MM.1S (cell line): ENCODE data around the gene NPTX1.

Experiments used
- DNase-seq: peaks from one replicate; pipeline ENCODE4 v3.0.0-alpha.2; 2015
- H2AFZ ChIP-seq: fragments of 300-600 bp; sonication (generic); 2 replicates; pipeline ENCODE4 v1.6.0; 2016; ENCODE audit warnings: antibody characterized with exemption, low read length
- H3F3A ChIP-seq: fragments of 300-600 bp; sonication (generic); 2 replicates; pipeline ENCODE4 v1.6.1; 2016; ENCODE audit warnings: mild to moderate bottlenecking, antibody characterized with exemption, low read length, moderate library complexity, mixed read lengths; ENCODE audit not compliant: insufficient read depth
- H3K27ac ChIP-seq: fragments of 300-600 bp; sonication (generic); 2 replicates; pipeline ENCODE4 v1.5.1; 2016; ENCODE audit warnings: mild to moderate bottlenecking, low read length
- H3K27me3 ChIP-seq: fragments of 300-600 bp; sonication (generic); replicated peaks from 2 replicates; pipeline ENCODE4 v1.6.0; 2016; ENCODE audit warnings: low read length; ENCODE audit not compliant: insufficient read depth
- H3K36me3 ChIP-seq: fragments of 300-600 bp; sonication (generic); replicated peaks from 2 replicates; pipeline ENCODE4 v1.6.1; 2016; ENCODE audit warnings: mild to moderate bottlenecking, low read length, mixed read lengths; ENCODE audit not compliant: insufficient read depth
- H3K4me1 ChIP-seq: fragments of 300-600 bp; sonication (generic); 2 replicates; pipeline ENCODE4 v1.6.1; 2016; ENCODE audit warnings: low read length, mixed read lengths
- H3K4me2 ChIP-seq: fragments of 300-600 bp; sonication (generic); 2 replicates; pipeline ENCODE4 v1.6.0; 2016; ENCODE audit warnings: low read depth, low read length
- H3K4me3 ChIP-seq: fragments of 300-600 bp; sonication (generic); 2 replicates; pipeline ENCODE4 v1.5.1; 2016; ENCODE audit warnings: low read length, mixed read lengths
- H3K79me2 ChIP-seq: fragments of 300-600 bp; sonication (generic); 2 replicates; pipeline ENCODE4 v1.6.1; 2016; ENCODE audit warnings: mixed run types, low read length, mixed read lengths
- H3K9ac ChIP-seq: fragments of 300-600 bp; sonication (generic); 2 replicates; pipeline ENCODE4 v1.6.1; 2016; ENCODE audit warnings: low read length, mixed read lengths
- H3K9me2 ChIP-seq: fragments of 300-600 bp; sonication (generic); replicated peaks from 2 replicates; pipeline ENCODE4 v1.6.1; 2016; ENCODE audit warnings: mild to moderate bottlenecking, low read length, mixed read lengths; ENCODE audit not compliant: insufficient read depth
- H3K9me3 ChIP-seq: fragments of 300-600 bp; sonication (generic); replicated peaks from 2 replicates; pipeline ENCODE4 v1.6.1; 2016; ENCODE audit warnings: mild to moderate bottlenecking, low read length, mixed read lengths; ENCODE audit not compliant: insufficient read depth
- H4K20me1 ChIP-seq: fragments of 300-600 bp; sonication (generic); 2 replicates; pipeline ENCODE4 v1.6.1; 2016; ENCODE audit warnings: mild to moderate bottlenecking, low read length, moderate library complexity, mixed read lengths; ENCODE audit not compliant: insufficient read depth
- EZH2 ChIP-seq: fragments of 300-600 bp; sonication (generic); optimal IDR thresholded peaks from 2 replicates; pipeline ENCODE3; 2017; ENCODE audit warnings: low read depth, mild to moderate bottlenecking, antibody characterized with exemption, low read length, mixed read lengths
- EZH2phosphoT487 ChIP-seq: fragments of 300-600 bp; sonication (generic); IDR thresholded peaks from 2 replicates; pipeline ENCODE4 v1.6.1; 2018; ENCODE audit warnings: antibody characterized with exemption, low read length
- TF ChIP-seq, protein P1 (sequence below): fragments of 300-600 bp; sonication (generic); IDR thresholded peaks from 2 replicates; pipeline ENCODE4 v1.5.1; 2016; ENCODE audit warnings: antibody characterized with exemption, low read length, mixed read lengths

The NPTX1 gene

DNA sequence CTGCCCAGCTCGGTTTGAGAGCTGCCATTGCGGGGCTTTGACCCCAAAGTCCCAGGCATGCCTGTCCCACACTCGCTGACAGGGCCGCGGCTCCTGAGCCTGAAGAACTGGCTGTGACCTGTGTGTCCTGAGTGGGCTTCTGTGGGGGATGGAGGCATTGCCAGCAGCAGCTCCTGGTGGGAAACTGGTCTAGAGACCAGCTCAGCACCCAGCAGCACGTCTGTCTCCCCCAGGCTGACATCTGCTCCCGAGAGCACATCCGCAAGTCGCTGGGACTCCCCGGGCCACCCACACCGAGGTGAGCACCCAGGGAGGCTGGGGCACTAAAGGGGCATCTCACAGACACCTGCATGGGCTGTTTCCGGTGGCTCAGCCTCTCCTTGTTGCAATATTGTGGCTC is 48.0 kb downstream of the NPTX1 start:
- Histone ChIP-seq H3K79me2 (no peaks in the 10 kb centered on the region), H3K4me2 (no peak overlapping the region), H3K9ac (no peak overlapping the region), H3K36me3 (no peaks in the 10 kb centered on the region), H3K4me3 (no peak overlapping the region), H3K9me2 (no peaks in the 10 kb centered on the region), H3K27me3 (peaks cover 80% of the 10 kb centered on the region), H4K20me1 (no peaks in the 10 kb centered on the region), H3K9me3 (no peaks in the 10 kb centered on the region), H3K27ac (no peak overlapping the region), H3K4me1 (no peaks in the 10 kb centered on the region), H2AFZ (no peak overlapping the region), H3F3A (no peaks in the 10 kb centered on the region)
- DNase-seq, result no peak
- no peak for TF ChIP-seq EZH2
- no peak for TF ChIP-seq EZH2phosphoT487
- TF ChIP-seq, protein P1, sequence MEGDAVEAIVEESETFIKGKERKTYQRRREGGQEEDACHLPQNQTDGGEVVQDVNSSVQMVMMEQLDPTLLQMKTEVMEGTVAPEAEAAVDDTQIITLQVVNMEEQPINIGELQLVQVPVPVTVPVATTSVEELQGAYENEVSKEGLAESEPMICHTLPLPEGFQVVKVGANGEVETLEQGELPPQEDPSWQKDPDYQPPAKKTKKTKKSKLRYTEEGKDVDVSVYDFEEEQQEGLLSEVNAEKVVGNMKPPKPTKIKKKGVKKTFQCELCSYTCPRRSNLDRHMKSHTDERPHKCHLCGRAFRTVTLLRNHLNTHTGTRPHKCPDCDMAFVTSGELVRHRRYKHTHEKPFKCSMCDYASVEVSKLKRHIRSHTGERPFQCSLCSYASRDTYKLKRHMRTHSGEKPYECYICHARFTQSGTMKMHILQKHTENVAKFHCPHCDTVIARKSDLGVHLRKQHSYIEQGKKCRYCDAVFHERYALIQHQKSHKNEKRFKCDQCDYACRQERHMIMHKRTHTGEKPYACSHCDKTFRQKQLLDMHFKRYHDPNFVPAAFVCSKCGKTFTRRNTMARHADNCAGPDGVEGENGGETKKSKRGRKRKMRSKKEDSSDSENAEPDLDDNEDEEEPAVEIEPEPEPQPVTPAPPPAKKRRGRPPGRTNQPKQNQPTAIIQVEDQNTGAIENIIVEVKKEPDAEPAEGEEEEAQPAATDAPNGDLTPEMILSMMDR, result no peak

DNA sequence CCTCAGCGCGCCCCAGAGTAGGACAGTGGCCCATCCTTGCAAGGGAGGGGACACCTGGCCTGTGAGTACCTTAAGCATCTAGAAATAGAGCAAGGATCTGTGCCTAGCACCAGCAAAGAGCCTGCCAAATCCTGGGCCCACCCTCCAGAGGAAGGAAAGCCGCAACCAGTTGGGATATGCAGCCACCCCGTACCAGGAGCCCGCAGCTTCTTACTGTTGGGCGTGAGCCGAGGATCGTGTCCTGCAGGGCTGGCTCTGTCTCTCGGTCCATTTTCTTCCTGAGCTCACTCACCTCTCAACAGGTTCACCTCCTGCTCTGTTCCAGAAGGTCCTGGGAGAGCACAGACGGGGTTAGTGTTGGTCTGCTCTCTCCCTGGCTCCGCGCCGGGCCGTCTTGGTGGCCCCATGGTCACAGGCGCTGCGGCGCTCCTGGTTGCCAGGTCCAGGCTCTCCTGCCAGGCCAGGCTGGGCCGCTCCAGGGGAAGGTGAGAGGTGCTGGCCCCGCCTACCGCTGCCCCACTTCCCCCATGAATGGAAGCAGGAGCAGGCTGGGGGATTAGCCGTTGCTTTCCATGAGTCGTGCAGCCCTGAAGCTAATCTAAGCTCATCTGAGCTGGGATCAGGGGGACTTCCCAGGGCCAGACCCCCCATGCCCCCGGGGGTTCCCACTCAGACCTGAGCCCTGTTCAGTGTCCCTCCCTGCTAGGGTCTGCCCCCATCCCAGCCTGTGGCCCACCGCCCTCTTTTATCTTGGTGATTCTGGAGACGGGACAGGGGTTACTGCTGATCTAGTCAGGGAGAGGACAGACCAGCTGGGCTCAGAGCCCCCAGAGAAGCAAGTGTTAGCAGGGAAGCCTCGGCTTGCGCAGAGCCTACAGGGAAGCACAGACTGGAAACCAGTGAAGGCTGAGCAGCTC is 48.8 kb downstream of the NPTX1 start:
- H3K9me2 ChIP-seq, result no peaks in the 10 kb centered on the region
- H3K27ac ChIP-seq, result no peak overlapping the region
- H4K20me1 ChIP-seq, result no peaks in the 10 kb centered on the region
- no peaks in the 10 kb centered on the region for H3K4me1 ChIP-seq
- no peak overlapping the region for H2AFZ ChIP-seq
- H3K4me2 ChIP-seq, result peak overlapping the region; percentile 10; the same call in 1 of the 2 replicates
- H3K36me3 ChIP-seq, result no peaks in the 10 kb centered on the region
- no peaks in the 10 kb centered on the region for H3K9me3 ChIP-seq
- H3F3A ChIP-seq, result no peaks in the 10 kb centered on the region
- no peak for TF ChIP-seq EZH2phosphoT487
- no peak for TF ChIP-seq EZH2
- TF ChIP-seq, protein P1, result no peak
- no peaks in the 10 kb centered on the region for H3K79me2 ChIP-seq
- DNase-seq, result no peak
- H3K4me3 ChIP-seq, result no peak overlapping the region
- no peak overlapping the region for H3K9ac ChIP-seq
- peaks cover 73% of the 10 kb centered on the region for H3K27me3 ChIP-seq

- TF ChIP-seq EZH2phosphoT487, result no peak
- TF ChIP-seq, protein P1, result peak; percentile 93
- H4K20me1 ChIP-seq, result no peaks in the 10 kb centered on the region
- H3K36me3 ChIP-seq, result no peaks in the 10 kb centered on the region
- H3K27me3 ChIP-seq, result peaks cover 66% of the 10 kb centered on the region
- no peaks in the 10 kb centered on the region for H3K4me1 ChIP-seq
- peak overlapping the region; percentile 32; the same call in 1 of the 2 replicates for H2AFZ ChIP-seq
- no peaks in the 10 kb centered on the region for H3F3A ChIP-seq
- H3K79me2 ChIP-seq, result no peaks in the 10 kb centered on the region
- H3K4me2 ChIP-seq, result peak overlapping the region; percentile 10; the same call in 1 of the 2 replicates
- DNase-seq, result peak; percentile 69
- H3K4me3 ChIP-seq, result no peak overlapping the region
- no peaks in the 10 kb centered on the region for H3K9me2 ChIP-seq
- H3K9ac ChIP-seq, result no peak overlapping the region
- H3K9me3 ChIP-seq, result no peaks in the 10 kb centered on the region
- H3K27ac ChIP-seq, result no peak overlapping the region
These were observed 49.6 kb downstream of the NPTX1 start for GRCh38 chr17:80426671-80427326.
